Stimulated activated CD4-positive, alpha-beta T cell treated with anti-CD3 and anti-CD28 coated beads, Interleukin-4, amount 100 ng/mL, for 48 hours (primary cell): ENCODE data around the gene EFHC1.

Experiments
- DNase-seq, 2 donors: peaks; one replicate each; pipeline ENCODE4 v3.0.0-alpha.2; 2020; ENCODE audit warnings: low read depth in 2 of 2

Gene EFHC1

DNA sequence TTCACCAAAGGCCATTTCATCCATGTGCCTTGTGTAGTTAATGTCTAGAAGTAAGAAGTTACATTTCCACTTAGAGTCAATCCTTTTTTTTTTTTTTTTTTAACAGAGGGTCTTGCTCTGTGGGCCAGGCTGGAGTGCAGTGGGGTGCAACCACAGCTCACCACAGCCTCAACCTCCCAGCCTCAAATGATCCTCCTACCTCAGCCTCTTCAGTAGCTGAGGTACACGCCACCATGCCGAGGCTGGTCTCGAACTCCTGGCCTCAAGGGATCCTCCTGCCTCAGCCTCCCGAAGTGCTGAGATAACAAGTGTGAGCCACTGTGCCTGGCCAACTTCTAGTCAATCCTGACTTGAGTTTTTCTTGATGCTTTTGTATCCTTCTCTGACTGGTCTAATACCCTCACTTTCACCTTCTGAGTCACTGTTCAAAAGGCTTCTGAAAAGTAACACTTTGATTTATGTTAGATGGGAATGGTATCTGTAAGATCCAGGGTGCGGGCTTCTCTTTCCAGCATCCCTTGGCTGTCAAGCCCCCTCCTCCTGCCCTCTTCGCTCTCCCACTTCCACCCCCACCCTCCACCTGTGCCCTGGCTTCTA is 134.6 kb downstream of the EFHC1 start:
- DNase-seq, result no peak

DNA sequence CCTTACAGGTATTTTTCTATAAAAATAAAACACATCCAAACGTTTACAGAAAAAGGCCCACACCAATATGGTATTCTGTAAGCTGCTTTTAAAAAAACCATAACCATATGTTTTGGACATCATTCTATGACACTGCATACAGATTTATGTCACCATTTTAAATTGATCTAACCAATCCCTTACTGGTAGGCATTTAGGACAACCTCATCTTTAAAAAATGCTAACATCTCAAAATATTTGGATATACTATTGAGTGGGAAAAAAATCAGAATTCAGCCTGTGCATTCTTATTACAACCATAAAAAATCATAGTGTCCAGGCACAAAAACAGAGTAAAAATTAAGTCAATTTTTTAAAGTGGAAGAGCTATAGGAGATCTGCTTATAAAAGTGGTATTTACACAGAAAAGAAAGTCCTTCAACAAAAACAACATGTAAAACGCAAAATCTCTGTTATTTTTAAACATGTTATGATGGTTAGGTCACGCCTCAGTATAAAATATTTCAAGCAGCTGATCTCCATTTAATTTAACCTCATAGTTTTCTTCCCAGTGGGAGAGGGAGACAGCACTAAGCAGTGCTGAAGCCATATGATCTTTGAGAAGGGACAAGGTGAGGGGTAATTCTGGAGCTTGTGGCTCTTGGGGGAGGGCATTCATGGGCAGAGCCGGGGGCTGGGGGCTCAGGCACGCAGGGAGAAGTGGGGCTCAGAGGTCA is 135.5 kb downstream of the EFHC1 start:
- DNase-seq, result no peak

DNA sequence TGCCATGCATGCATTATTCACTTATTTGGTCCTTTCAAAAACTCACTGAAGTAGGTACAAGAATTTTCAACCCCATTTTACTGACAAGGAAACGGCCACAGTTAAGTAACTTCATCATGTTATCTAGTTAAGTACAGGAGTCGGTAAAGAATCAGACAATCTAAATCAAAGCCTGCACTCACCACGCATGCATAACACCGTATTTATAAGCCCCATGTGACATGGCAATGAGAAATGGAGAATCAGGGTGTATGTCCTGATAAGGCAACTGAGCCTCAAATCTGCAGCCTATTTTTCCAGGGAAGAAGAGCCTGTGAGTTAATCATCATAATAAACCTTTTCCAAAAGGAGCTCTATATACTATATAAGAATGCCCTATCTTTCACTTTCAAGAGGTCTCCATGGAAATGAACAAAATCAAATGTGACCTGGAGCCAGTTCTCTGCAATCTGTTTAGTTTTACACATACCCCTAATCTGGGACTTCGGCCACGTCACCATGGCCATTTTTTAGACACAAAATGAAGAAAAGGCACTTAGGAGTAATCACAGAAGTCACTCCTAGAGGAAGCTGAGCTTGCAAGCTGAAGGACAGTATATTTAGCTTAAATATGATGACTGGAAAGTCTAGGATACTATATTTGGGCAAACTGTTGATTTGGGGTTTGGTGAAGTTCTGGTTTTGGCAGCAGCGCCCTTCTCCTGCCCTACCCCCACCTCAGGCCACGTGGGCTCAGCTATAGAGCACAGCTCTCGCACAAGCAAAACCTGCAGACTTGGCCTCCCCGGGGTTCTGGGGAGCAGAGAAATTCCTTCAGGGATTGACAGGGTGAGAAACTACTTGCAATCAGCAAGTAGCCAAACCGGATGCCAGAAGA is 137.5 kb downstream of the EFHC1 start:
- DNase-seq, result no peak

DNA sequence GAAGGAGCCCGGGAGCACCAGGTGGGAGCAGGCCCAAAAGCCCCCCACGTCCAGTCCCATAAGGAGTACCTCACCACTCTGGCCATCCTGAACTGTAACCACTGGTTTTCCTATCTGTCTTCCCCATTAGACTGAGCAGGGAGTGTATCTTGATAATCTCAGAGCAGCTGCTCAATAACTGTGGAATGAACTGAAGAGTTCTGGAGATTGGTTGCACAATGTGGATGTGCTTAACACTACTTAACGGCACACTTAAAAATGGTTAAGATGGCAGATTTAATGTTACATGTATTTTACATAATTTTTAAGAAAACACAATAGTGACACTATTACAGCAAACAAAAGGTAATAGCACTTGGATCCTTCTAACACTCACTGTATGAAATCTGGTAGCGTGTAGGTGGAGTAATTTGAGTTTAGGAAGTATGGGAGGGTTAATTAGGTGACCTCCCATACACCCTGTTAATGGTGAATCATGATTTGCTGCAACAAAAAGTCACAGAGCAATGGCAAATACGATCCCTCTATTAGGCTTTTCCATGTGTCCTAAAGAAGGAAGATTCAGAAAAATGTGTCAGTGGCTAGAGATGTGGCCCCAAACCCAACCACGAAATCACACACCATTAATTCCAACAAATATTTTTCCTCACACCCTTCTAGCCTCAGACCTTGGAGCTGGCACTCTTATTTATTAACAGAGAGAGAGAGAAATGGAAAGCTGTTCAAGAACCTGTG is 138.3 kb downstream of the EFHC1 start:
- DNase-seq, result no peak

DNA sequence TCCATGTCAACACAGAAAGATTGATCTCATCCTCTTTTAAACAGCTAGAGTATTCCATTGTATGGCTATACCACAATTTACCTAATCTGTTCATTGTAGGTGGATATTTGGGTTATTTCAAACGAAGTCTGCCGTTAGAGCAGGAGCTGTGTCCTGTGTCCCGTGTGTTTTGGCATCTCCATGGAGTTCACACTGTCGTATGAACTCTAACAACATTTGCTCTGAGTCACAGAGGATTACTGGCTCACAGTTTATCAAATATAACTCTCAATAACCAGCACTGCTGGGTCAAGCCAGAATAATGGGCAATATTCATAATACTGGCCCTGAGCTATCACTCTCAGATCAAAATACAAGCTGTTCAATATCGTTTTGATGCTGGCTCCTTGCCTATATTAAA is 140.3 kb downstream of the EFHC1 start:
- DNase-seq, result no peak

DNA sequence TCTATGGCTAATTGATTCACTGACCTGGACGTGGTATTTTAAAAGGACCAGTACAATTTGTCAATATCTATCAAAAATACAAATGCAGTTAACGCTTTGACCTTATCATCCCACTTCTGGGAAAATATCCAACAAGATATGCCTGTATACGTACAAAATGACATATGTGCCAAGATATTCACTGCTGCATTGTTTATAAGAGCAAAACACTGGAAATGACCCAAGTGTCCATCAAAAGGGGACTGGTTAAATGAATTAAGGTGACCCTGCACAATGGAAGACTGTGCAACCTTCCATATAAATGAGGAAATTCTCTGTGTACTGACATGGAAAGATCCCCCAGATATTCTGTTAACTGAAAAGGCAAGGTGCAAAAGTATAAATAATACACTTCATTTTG is 142.8 kb downstream of the EFHC1 start:
- no peak for DNase-seq

DNA sequence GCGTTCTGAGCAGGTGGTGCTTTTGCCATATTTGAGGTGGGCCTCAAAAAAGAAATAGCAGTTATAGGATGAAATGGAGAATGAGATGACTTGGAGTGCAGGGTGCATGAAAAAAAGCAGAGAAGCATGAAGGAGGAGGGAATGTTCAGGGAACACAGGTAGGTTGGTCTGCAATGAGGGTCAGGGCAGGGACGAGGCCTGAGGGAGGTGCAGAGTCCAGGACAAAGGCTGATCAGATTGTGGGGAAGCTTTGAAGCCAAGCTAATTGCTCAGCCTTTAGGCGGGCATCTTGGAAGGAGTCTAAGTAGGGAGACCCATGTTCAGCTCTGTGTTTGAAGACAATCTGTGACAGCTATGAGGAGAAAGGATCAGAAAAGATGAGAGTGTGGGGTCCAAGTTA is 144.7 kb downstream of the EFHC1 start:
- no peak for DNase-seq

DNA sequence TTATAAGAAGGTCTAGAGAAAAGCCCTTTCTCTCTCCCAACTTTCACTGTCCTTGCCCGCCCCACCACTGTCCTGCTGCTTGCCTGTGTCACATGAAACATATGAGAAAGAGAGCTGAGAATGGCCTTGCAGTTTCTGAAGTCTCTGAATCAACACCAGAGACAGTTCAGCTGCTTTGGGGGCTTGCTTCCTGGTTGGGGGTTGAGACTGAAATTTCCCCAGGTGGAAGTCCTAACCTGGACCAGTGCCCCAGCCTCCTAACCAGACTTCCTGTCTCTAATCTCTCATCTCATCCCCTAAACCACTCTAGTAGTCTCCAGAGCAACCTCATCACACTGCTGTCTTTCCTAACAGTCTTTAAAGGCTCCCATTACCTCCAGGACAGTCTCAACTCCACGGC is 146.1 kb downstream of the EFHC1 start:
- no peak for DNase-seq

DNA sequence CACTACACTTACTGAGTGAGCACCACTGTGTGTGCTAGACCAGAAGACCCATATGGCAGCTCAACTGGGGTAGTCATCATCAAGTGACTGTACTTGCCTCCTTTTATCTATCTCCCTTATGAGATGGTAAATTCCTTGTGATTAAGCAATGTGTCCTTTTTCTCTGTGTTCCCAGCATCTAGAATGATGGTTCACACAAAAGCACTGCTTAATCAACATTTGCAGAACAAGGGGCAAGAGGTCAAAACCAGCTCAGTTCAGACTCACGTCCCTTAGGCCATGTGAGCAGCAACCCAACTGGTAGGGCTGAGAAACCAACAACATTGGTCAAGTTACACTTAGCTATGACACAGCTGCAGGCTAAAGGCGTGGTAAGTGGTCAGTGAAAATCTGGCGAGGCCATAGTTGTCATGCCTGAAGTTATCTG is 146.7 kb downstream of the EFHC1 start:
- DNase-seq, result no peak

DNA sequence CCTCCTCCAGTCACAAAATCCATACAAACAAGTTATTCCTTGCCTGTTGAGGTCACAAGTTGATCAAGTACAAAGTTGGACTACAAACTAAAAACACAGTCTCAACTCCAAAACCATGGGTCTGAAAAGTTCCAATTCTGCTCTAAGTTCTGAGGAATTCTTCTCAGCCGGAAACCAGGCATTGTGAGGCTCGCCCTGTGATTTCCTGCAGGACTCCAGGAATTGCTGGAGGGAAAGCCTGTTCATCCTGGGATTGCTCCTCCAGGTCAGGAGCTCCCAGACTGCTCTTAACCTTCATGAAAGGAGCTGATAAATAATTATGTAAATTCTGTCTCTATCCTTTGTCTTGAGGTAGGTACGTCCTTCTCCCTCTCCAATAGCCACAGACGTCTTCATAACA is 148.2 kb downstream of the EFHC1 start:
- no peak for DNase-seq

DNA sequence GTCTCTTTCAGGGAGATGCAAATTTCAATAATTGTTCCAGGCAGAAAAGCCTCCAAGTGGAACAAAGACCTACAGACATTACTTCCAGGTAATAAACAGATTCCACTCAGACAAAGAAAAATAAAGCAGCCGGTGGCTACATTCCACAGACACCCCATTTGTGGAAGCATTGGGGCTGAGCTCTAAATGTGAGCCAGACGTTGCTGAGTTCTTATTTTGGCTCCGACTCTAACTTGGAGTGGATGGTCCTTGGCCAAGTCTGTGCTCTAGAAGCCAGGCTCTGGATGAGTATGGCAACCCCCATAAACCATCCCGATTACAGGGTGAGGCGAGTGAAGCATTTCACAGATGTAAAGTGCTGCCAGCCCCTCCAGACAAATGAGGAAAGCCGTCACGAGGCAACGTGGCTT is 150.2 kb downstream of the EFHC1 start:
- DNase-seq, result no peak

DNA sequence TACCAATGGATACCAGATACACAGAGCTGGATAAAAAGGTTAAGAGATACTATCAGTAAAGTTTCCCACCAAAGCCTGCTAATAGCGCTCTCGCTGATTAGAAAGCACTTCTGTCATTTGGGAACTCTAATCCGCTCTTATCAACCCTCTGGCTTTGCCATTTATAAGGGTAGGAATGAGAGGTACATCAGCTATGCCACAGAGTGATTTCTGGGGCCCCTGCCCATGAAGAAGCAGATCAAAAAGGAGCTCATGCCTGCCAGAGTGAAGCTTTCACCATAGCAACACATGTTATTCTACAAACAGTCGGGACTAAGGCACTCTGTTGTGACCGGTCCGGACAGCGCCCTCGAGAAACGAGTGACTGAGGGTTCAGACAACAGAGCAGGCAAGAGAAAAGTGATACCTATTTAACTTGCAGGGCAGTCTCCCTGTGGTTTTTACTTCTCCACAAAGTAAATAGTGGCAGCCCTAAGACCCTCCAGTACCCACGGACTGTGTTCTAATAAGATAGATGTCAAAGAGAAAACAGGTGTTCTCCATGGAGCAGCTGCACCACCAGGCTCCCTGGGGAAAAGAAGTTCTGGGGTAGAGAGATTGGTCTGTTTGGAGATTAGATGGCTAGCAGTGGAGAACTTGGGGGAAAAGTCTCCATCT is 151.1 kb downstream of the EFHC1 start:
- no peak for DNase-seq

DNA sequence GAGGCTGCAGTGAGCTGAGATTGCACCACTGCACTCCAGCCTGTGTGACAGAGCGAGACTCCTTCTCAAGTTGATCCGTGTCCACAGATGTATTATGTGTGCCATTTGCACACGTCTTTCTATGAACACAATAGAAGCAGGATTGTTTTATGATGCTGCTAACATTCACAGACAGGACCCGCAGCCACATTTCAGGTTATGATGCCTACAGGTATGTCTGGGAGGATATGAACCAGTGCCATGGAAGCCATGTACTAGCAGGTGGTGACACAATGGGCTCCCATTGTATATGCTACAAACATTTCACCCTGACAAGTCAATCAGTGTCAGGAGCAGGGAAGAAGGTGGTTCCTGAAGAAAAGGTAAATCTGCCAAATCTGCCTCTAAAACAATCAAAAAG is 152.4 kb downstream of the EFHC1 start:
- DNase-seq, result no peak

DNA sequence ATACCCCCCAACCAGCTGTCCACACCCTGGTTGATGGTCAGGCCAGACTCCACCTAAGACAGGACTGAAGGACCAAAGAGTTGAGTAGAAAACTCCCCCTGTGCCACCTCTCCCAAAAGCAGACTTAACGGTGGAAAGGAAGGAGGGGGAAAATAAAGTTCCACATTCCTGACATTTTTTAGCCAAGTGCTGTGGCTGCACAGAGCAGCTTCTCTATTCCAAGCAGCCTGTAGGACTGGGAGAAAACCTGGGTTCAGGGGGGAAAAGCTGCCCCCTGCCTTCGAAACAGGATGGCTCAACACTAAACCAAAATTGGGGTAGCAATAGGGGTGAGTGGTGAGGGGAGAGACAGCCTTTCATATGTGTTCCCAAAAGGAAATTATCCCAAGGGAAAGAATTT is 153.2 kb downstream of the EFHC1 start:
- no peak for DNase-seq
